ENCODE data around the gene CUL2. TPM values are rescaled to one million over a fixed set of nuclear protein-coding genes. Genes with fewer than 3 reads are reported as not detected.
"Not testable (repeated sequence)": the region's sequence is repeated elsewhere in the genome, so short reads cannot be mapped to it uniquely, and the experiment has no call there.

Gene CUL2
- total RNA-seq, 1 donor from 2014 or later = 24.9 TPM

DNA sequence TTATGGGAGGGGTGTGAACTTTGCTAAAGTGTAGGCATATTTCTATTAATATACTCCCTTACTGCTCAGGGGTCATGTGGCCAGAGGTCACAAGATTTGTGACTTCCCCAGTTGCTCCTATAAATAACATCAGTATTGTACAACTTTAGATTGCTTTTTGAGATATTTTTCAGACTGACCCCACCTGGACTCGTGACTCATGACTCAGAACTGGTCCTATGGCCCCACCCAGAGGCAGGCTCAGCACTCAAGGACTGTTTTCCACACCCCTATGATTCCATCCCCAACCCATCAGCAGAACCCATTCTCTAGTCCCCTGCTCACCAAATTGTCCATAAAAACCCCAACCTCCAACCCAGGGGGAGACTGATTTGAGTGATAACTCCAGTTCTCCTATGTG is 2.7 kb upstream of the CUL2 start:
- no peaks in the 10 kb centered on the region for H3K36me3 ChIP-seq (ENCODE audit: control insufficient read depth, insufficient read depth, low read length)
- TF ChIP-seq, protein P1, sequence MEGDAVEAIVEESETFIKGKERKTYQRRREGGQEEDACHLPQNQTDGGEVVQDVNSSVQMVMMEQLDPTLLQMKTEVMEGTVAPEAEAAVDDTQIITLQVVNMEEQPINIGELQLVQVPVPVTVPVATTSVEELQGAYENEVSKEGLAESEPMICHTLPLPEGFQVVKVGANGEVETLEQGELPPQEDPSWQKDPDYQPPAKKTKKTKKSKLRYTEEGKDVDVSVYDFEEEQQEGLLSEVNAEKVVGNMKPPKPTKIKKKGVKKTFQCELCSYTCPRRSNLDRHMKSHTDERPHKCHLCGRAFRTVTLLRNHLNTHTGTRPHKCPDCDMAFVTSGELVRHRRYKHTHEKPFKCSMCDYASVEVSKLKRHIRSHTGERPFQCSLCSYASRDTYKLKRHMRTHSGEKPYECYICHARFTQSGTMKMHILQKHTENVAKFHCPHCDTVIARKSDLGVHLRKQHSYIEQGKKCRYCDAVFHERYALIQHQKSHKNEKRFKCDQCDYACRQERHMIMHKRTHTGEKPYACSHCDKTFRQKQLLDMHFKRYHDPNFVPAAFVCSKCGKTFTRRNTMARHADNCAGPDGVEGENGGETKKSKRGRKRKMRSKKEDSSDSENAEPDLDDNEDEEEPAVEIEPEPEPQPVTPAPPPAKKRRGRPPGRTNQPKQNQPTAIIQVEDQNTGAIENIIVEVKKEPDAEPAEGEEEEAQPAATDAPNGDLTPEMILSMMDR (IDR thresholded peaks at IDR 0.05; ENCODE audit: insufficient read depth, low read length, poor library complexity, severe bottlenecking) = no peak
- H3K27me3 ChIP-seq (ENCODE audit: control insufficient read depth, insufficient read depth, low read length) = no peaks in the 10 kb centered on the region
- DNase-seq (ENCODE audit: low read depth) = no peak
- H3K4me3 ChIP-seq (ENCODE audit: low read depth, low read length) = no peak overlapping the region

DNA sequence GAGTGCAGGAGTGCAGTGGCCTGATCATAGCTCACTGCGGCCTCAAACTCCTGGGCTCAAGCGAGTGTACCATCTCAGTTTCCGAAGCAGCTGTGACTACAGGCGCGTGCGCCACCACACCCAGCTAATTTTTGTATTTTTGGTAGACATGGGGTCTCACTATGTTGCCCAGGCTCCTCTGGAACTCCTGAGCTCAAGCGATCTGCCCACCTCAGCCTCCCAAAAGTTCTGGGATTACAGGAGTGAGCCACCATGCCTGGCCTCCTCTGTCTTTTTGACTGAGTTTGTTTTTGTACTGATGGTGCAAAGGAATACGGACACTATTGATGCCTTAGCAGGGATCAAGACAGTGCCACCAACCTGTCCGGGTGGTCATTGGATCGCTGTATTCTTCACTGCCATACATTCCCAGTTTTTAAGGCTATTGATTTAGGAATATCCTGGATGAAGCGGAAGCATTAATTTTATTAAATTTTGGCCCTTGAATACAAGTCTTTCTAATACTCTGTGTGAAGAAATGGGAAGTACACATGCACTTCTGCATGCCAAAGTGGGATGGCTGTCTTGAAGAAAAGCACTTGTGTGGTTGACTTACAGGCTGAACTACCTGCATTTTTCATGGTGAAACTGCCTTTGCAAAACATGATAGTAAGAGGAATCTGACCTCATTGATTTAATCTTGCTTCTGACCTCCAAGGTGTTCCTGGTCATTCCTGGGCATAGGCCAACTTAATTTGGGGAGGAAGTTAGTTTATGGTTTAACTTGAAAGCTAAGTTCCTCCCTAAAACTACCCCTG is 2.1 kb upstream of the CUL2 start:
- DNase-seq (ENCODE audit: low read depth) = no peak
- H3K27me3 ChIP-seq (ENCODE audit: control insufficient read depth, insufficient read depth, low read length) = no peaks in the 10 kb centered on the region
- no peak overlapping the region for H3K4me3 ChIP-seq (ENCODE audit: low read depth, low read length)
- no peaks in the 10 kb centered on the region for H3K36me3 ChIP-seq (ENCODE audit: control insufficient read depth, insufficient read depth, low read length)
- TF ChIP-seq, protein P1 (IDR thresholded peaks at IDR 0.05; ENCODE audit: insufficient read depth, low read length, poor library complexity, severe bottlenecking) = no peak

GRCh38 chr10:35089611-35090161 is 455 bp downstream of the CUL2 start:
- H3K36me3 ChIP-seq (ENCODE audit: control insufficient read depth, insufficient read depth, low read length) = no peaks in the 10 kb centered on the region
- DNase-seq (ENCODE audit: low read depth) = no peak
- TF ChIP-seq, protein P1 (IDR thresholded peaks at IDR 0.05; ENCODE audit: insufficient read depth, low read length, poor library complexity, severe bottlenecking) = no peak
- peak overlapping the region; percentile 95 for H3K4me3 ChIP-seq (ENCODE audit: low read depth, low read length)
- H3K27me3 ChIP-seq (ENCODE audit: control insufficient read depth, insufficient read depth, low read length) = no peaks in the 10 kb centered on the region

DNA sequence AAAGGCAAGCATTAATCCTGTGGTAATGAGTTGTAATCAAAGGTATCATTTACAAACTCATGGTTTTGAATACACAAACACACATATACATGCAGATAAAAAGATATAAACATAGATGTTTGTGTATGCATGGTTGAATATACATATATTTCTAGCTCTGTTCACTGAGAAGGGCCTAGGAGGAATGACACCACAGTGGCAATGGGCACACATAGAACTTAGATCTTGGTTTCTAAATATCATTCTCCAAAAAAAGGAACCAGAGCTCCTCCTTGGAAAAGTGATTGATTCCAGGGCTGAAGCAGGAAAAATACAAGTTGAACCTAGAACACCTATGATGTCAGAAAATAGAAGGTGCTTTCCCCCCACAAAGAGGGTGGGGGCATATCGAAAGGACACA is 6.9 kb downstream of the CUL2 start:
- TF ChIP-seq, protein P1 (IDR thresholded peaks at IDR 0.05; ENCODE audit: insufficient read depth, low read length, poor library complexity, severe bottlenecking) = no peak
- H3K27me3 ChIP-seq (ENCODE audit: control insufficient read depth, insufficient read depth, low read length) = no peaks in the 10 kb centered on the region

GRCh38 chr10:35080261-35080660 is 9.9 kb downstream of the CUL2 start:
- H3K36me3 ChIP-seq (ENCODE audit: control insufficient read depth, insufficient read depth, low read length); H3K4me3 ChIP-seq (ENCODE audit: low read depth, low read length); H3K27me3 ChIP-seq (ENCODE audit: control insufficient read depth, insufficient read depth, low read length); DNase-seq (ENCODE audit: low read depth): not testable (repeated sequence)

More for the DNA sequence above, 6.9 kb downstream of the CUL2 start:
- DNase-seq (ENCODE audit: low read depth) = no peak
- Histone ChIP-seq H3K36me3 (ENCODE audit: control insufficient read depth, insufficient read depth, low read length) (no peaks in the 10 kb centered on the region), H3K4me3 (ENCODE audit: low read depth, low read length) (no peak overlapping the region)

DNA sequence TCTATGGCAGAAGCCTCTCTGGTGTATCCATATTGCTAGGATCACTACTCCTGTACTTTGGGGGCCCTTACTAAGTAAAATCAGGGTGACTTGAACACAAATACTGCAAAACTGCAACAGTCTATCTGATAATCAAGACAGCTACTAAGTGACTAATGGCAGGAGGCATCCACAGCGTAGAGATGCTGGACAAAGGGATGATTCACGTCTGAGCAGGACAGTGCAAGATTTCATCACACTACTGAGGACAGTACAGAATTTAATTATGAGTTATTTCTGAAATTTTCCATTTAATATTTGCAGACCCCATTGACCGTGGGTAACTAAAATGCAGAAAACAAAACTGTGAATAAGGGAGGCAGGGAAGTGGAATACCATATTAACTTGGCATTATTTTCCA is 10.4 kb downstream of the CUL2 start:
- peak; percentile 39 for DNase-seq (ENCODE audit: low read depth)
- TF ChIP-seq, protein P1 (IDR thresholded peaks at IDR 0.05; ENCODE audit: insufficient read depth, low read length, poor library complexity, severe bottlenecking) = no peak

More for the DNA sequence above, 10.4 kb downstream of the CUL2 start:
- Histone ChIP-seq H3K4me3 (ENCODE audit: low read depth, low read length) (no peak overlapping the region), H3K36me3 (ENCODE audit: control insufficient read depth, insufficient read depth, low read length) (no peaks in the 10 kb centered on the region), H3K27me3 (ENCODE audit: control insufficient read depth, insufficient read depth, low read length) (no peaks in the 10 kb centered on the region)
